H9 (cell line): ENCODE data around the gene ANK3. TPM values are rescaled to one million over a fixed set of nuclear protein-coding genes. Genes with fewer than 3 reads are reported as not detected.

Source experiments
- DNase-seq: peaks from one replicate; pipeline ENCODE4 v3.0.0-alpha.2; 2017
- H2AFZ ChIP-seq: one replicate; pipeline ENCODE4 v1.6.1; 2013; ENCODE audit warnings: mild to moderate bottlenecking, low read length, control low read depth, moderate library complexity
- H2AK5ac ChIP-seq: 2 replicates; pipeline ENCODE4 v1.6.1; 2013; ENCODE audit warnings: low read length, control low read depth, mixed read lengths; ENCODE audit not compliant: insufficient read length
- H2BK120ac ChIP-seq: one replicate; pipeline ENCODE4 v1.6.1; 2013; ENCODE audit warnings: low read depth, mild to moderate bottlenecking, low read length, control low read depth, inconsistent platforms; ENCODE audit not compliant: poor library complexity, severe bottlenecking
- H2BK12ac ChIP-seq: 2 replicates; pipeline ENCODE4 v1.6.1; 2013; ENCODE audit warnings: low read length, control low read depth, mixed read lengths, low read depth; ENCODE audit not compliant: insufficient read length
- H2BK15ac ChIP-seq: 2 replicates; pipeline ENCODE4 v1.6.1; 2013; ENCODE audit warnings: low read depth, low read length, control low read depth
- H2BK20ac ChIP-seq: one replicate; pipeline ENCODE4 v1.6.1; 2013; ENCODE audit warnings: low read depth, mild to moderate bottlenecking, low read length, control low read depth, inconsistent platforms; ENCODE audit not compliant: poor library complexity, severe bottlenecking
- H2BK5ac ChIP-seq: 2 replicates; pipeline ENCODE4 v1.6.1; 2013; ENCODE audit warnings: low read length, control low read depth, mixed read lengths; ENCODE audit not compliant: insufficient read length
- H3K14ac ChIP-seq: 2 replicates; pipeline ENCODE4 v1.6.1; 2013; ENCODE audit warnings: low read length, control low read depth; ENCODE audit not compliant: insufficient read depth
- H3K18ac ChIP-seq: 2 replicates; pipeline ENCODE4 v1.6.1; 2013; ENCODE audit warnings: low read depth, mild to moderate bottlenecking, mixed read lengths, low read length, control low read depth; ENCODE audit not compliant: insufficient read length
- H3K23ac ChIP-seq: 2 replicates; pipeline ENCODE4 v1.6.1; 2013; ENCODE audit warnings: low read length, control low read depth, mixed read lengths, low read depth; ENCODE audit not compliant: insufficient read length
- H3K23me2 ChIP-seq: 2 replicates; pipeline ENCODE4 v1.6.1; 2013; ENCODE audit warnings: low read depth, mild to moderate bottlenecking, mixed read lengths, low read length, control low read depth; ENCODE audit not compliant: insufficient read length, poor library complexity, severe bottlenecking
- H3K27ac ChIP-seq: 2 replicates; pipeline ENCODE4 v1.5.1; 2013; ENCODE audit warnings: low read length, control low read depth, mixed read lengths, low read depth; ENCODE audit not compliant: insufficient read length
- H3K27me3 ChIP-seq: 2 replicates; pipeline ENCODE4 v1.6.1; 2013; ENCODE audit warnings: low read length, control low read depth, inconsistent platforms; ENCODE audit not compliant: insufficient read depth
- H3K4ac ChIP-seq: 2 replicates; pipeline ENCODE4 v1.6.1; 2013; ENCODE audit warnings: low read depth, mild to moderate bottlenecking, control low read depth, inconsistent platforms, low read length, moderate library complexity
- H3K4me1 ChIP-seq: 2 replicates; pipeline ENCODE4 v1.6.1; 2013; ENCODE audit warnings: low read length, control low read depth, inconsistent platforms; ENCODE audit not compliant: insufficient read depth
- H3K4me2 ChIP-seq: 2 replicates; pipeline ENCODE4 v1.6.1; 2013; ENCODE audit warnings: low read length, control low read depth, mixed read lengths; ENCODE audit not compliant: insufficient read length, insufficient read depth
- H3K56ac ChIP-seq: 2 replicates; pipeline ENCODE4 v1.6.1; 2013; ENCODE audit warnings: low read depth, mild to moderate bottlenecking, mixed read lengths, low read length, control low read depth; ENCODE audit not compliant: insufficient read length
- H3K79me1 ChIP-seq: 2 replicates; pipeline ENCODE4 v1.6.1; 2013; ENCODE audit warnings: low read depth, mild to moderate bottlenecking, moderate library complexity, low read length, control low read depth, inconsistent platforms; ENCODE audit not compliant: insufficient read depth, poor library complexity, severe bottlenecking
- H3K79me2 ChIP-seq: 2 replicates; pipeline ENCODE4 v1.6.1; 2013; ENCODE audit warnings: low read length, control low read depth, inconsistent platforms; ENCODE audit not compliant: insufficient read depth
- H3K9ac ChIP-seq: 2 replicates; pipeline ENCODE4 v1.6.1; 2013; ENCODE audit warnings: low read length, control low read depth, mixed read lengths; ENCODE audit not compliant: insufficient read length; ENCODE audit errors: extremely low read depth
- H3K9me3 ChIP-seq: one replicate; pipeline ENCODE4 v1.6.1; 2013; ENCODE audit warnings: low read depth, low read length, inconsistent platforms; ENCODE audit not compliant: control insufficient read depth
- H3T11ph ChIP-seq: one replicate; pipeline ENCODE4 v1.6.1; 2013; ENCODE audit warnings: mild to moderate bottlenecking, low read length, control low read depth, inconsistent platforms
- H4K20me1 ChIP-seq: one replicate; pipeline ENCODE4 v1.6.1; 2013; ENCODE audit not compliant: control insufficient read depth, insufficient read length, insufficient read depth
- H4K5ac ChIP-seq: 2 replicates; pipeline ENCODE4 v1.6.1; 2013; ENCODE audit warnings: low read depth, mild to moderate bottlenecking, mixed read lengths, low read length, control low read depth; ENCODE audit not compliant: insufficient read length
- H4K8ac ChIP-seq: replicated peaks from 2 replicates; pipeline ENCODE4 v1.6.1; 2013; ENCODE audit warnings: low read length, control low read depth, mixed read lengths, low read depth; ENCODE audit not compliant: insufficient read length
- H4K91ac ChIP-seq: 2 replicates; pipeline ENCODE4 v1.6.1; 2013; ENCODE audit warnings: low read depth, mild to moderate bottlenecking, moderate library complexity, mixed read lengths, low read length, control low read depth; ENCODE audit not compliant: insufficient read length
- H3K27ac Mint-ChIP-seq, 3 experiments: 2 replicates in 2 of 3; 3 replicates in 1 of 3; pipeline ENCODE4 v1.8.0; 2020 to 2021; ENCODE audit warnings: mixed read lengths in 3 of 3, mild to moderate bottlenecking in 1 of 3, moderate library complexity in 1 of 3
- H3K27me3 Mint-ChIP-seq: 2 replicates; pipeline ENCODE4 v1.8.0; 2021; ENCODE audit warnings: low read depth, mild to moderate bottlenecking, moderate library complexity, mixed read lengths
- H3K36me3 Mint-ChIP-seq, 3 experiments: 2 replicates in 2 of 3; 3 replicates in 1 of 3; pipeline ENCODE4 v1.8.0; 2020 to 2021; ENCODE audit warnings: low read depth in 3 of 3, mixed read lengths in 3 of 3; ENCODE audit not compliant: insufficient read depth in 1 of 3
- H3K4me1 Mint-ChIP-seq, 2 experiments: 2 replicates each; pipeline ENCODE4 v1.8.0; 2020; ENCODE audit warnings: mixed read lengths in 2 of 2
- H3K4me3 Mint-ChIP-seq, 2 experiments: 2 replicates in 1 of 2; 3 replicates in 1 of 2; pipeline ENCODE4 v1.8.0; 2020 to 2021; ENCODE audit warnings: mild to moderate bottlenecking in 2 of 2, mixed read lengths in 2 of 2, moderate library complexity in 1 of 2
- H3K9me3 Mint-ChIP-seq, 2 experiments: 2 replicates in 1 of 2; 3 replicates in 1 of 2; pipeline ENCODE4 v1.8.0; 2020; ENCODE audit warnings: mild to moderate bottlenecking in 2 of 2, mixed read lengths in 2 of 2, moderate library complexity in 1 of 2
- WGBS: extraction: QIAGEN DNeasy Blood & Tissue Kit; methylation state at CpG from one replicate; pipeline ENCODE4 v1.1.7; 2013; ENCODE audit warnings: missing lambda C conversion rate, low lambda C conversion rate, mixed read lengths; ENCODE audit not compliant: insufficient read length; ENCODE audit errors: extremely low coverage; 5-methylcytosine and 5-hydroxymethylcytosine counted together
- total RNA-seq: library from RNA; stranded (reverse); gene quantifications from 2 replicates; pipeline ENCODE4 v1.2.1, GENCODE V29; 2021
- TF ChIP-seq, protein P1 (sequence below): fragments of 200-600 bp; sonication (generic); conservative IDR thresholded peaks from 3 replicates; pipeline ENCODE4 v1.8.0; 2021; ENCODE audit warnings: antibody characterized with exemption, mild to moderate bottlenecking

Gene ANK3
- total RNA-seq, 1 experiment from 2014 or later = 59.6 TPM

DNA sequence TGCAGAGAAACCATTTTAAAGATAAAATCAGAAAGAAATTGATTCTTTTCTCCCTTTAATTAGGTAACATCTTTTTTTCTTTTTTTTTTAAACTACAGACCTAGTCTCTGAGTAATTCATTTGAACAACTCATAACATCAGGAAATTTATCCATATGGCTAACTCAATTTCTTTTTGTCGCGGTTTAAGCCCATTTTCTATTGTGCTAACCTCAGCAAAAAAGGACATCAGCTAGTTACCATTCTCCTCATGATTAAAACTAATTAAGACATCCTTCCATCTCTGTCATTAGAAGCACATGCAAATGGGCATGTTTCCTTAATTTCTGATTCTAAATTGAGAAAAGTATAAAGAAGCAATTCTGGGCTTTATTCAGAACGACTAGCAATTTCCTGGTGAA lies 57.8 kb downstream of the ANK3 start:
- no peaks in the 10 kb centered on the region for H3K27me3 ChIP-seq
- no peak overlapping the region for H2BK15ac ChIP-seq
- no peak overlapping the region for H3K56ac ChIP-seq
- H4K91ac ChIP-seq = no peak overlapping the region
- H3K9ac ChIP-seq = no peak overlapping the region
- peaks cover 16% of the 10 kb centered on the region in 2 experiments for H3K4me1 Mint-ChIP-seq
- H3K18ac ChIP-seq = no peak overlapping the region
- H3K27ac Mint-ChIP-seq = no peak overlapping the region
- no peak overlapping the region for H3T11ph ChIP-seq
- no CpG with 5 or more reads among the region's 3 CpGs for WGBS
- H2AFZ ChIP-seq = no peak overlapping the region
- no peak overlapping the region for H2BK12ac ChIP-seq
- H3K79me2 ChIP-seq = no peaks in the 10 kb centered on the region
- no peak overlapping the region for H2AK5ac ChIP-seq
- H3K14ac ChIP-seq = no peak overlapping the region
- H3K9me3 ChIP-seq = no peaks in the 10 kb centered on the region
- H3K23me2 ChIP-seq = no peaks in the 10 kb centered on the region
- H4K20me1 ChIP-seq = no peaks in the 10 kb centered on the region
- H3K4me2 ChIP-seq = no peak overlapping the region
- no peaks in the 10 kb centered on the region for H3K79me1 ChIP-seq
- no peak overlapping the region for H3K4ac ChIP-seq
- no peak overlapping the region for H3K23ac ChIP-seq
- peaks cover 3 to 10% of the 10 kb centered on the region in 2 experiments; a peak in 4 of 5 replicates for H3K9me3 Mint-ChIP-seq
- DNase-seq = no peak
- no peak overlapping the region for H3K27ac ChIP-seq
- H3K27me3 Mint-ChIP-seq = no peaks in the 10 kb centered on the region
- no peak overlapping the region for H4K5ac ChIP-seq
- H3K36me3 Mint-ChIP-seq = peaks cover 0 to 5% (median 0%) of the 10 kb centered on the region in 3 experiments; a peak in 1 of 7 replicates
- TF ChIP-seq, protein P1, sequence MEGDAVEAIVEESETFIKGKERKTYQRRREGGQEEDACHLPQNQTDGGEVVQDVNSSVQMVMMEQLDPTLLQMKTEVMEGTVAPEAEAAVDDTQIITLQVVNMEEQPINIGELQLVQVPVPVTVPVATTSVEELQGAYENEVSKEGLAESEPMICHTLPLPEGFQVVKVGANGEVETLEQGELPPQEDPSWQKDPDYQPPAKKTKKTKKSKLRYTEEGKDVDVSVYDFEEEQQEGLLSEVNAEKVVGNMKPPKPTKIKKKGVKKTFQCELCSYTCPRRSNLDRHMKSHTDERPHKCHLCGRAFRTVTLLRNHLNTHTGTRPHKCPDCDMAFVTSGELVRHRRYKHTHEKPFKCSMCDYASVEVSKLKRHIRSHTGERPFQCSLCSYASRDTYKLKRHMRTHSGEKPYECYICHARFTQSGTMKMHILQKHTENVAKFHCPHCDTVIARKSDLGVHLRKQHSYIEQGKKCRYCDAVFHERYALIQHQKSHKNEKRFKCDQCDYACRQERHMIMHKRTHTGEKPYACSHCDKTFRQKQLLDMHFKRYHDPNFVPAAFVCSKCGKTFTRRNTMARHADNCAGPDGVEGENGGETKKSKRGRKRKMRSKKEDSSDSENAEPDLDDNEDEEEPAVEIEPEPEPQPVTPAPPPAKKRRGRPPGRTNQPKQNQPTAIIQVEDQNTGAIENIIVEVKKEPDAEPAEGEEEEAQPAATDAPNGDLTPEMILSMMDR = no peak
- H3K4me3 Mint-ChIP-seq = no peak overlapping the region
- H2BK20ac ChIP-seq = no peak overlapping the region
- no peak overlapping the region for H4K8ac ChIP-seq
- H2BK120ac ChIP-seq = no peak overlapping the region
- no peak overlapping the region for H2BK5ac ChIP-seq
- H3K4me1 ChIP-seq = no peaks in the 10 kb centered on the region; the same call in 1 of the 2 replicates
